Kidney (tissue), 14 donors: ENCODE results near the gene TMPRSS3. TPM values are rescaled to one million over a fixed set of nuclear protein-coding genes. Genes with fewer than 3 reads are reported as not detected.

ENCODE experiments used
- DNase-seq, 5 donors: peaks; one replicate each; pipeline ENCODE4 v3.0.0-alpha.2; 2013 to 2020
- FAIRE-seq: peaks from 2 replicates; lab custom pipeline; 2012; peaks lifted over from hg19 to GRCh38; lab: Jason Lieb, UNC
- H3K27ac ChIP-seq, 2 donors: one replicate each; pipeline ENCODE4 v1.7.0; 2013; ENCODE audit warnings: low read depth in 2 of 2, low read length in 2 of 2, inconsistent platforms in 1 of 2
- H3K27me3 ChIP-seq: one replicate; pipeline ENCODE4 v1.7.1; 2013; ENCODE audit warnings: low read length, inconsistent platforms; ENCODE audit not compliant: control insufficient read depth, insufficient read depth
- H3K36me3 ChIP-seq, 3 donors: one replicate each; pipeline versions ENCODE4 v1.7.0 to v1.7.1; 2013; ENCODE audit warnings: low read length in 3 of 3, control low read depth in 1 of 3, inconsistent platforms in 1 of 3; ENCODE audit not compliant: insufficient read depth in 3 of 3, control insufficient read depth in 2 of 3
- H3K4me1 ChIP-seq, 3 donors: one replicate each; pipeline versions ENCODE4 v1.7.0 to v1.7.1; 2013; ENCODE audit warnings: low read length in 3 of 3, inconsistent platforms in 1 of 3, low read depth in 1 of 3; ENCODE audit not compliant: control insufficient read depth in 2 of 3, insufficient read depth in 2 of 3
- H3K4me3 ChIP-seq, 3 donors: one replicate each; pipeline versions ENCODE4 v1.7.0 to v1.8.1; 2013; ENCODE audit warnings: low read length in 3 of 3, control low read depth in 1 of 3, inconsistent platforms in 1 of 3
- H3K9ac ChIP-seq, 3 donors: one replicate each; pipeline versions ENCODE4 v1.7.0 to v1.7.1; 2013; ENCODE audit warnings: low read length in 3 of 3, control low read depth in 1 of 3, inconsistent platforms in 1 of 3
- H3K9me3 ChIP-seq, 3 donors: one replicate each; pipeline versions ENCODE4 v1.7.0 to v1.7.1; 2013; ENCODE audit warnings: low read length in 3 of 3, control low read depth in 1 of 3, inconsistent platforms in 1 of 3; ENCODE audit not compliant: control insufficient read depth in 2 of 3, insufficient read depth in 1 of 3
- intact Hi-C: fragments of 100-400 bp; cut with DNase I; formaldehyde crosslinking; loops from one replicate; pipeline ENCODE4 v1.11.1; 2022
- polyA plus RNA-seq: library from polyadenylated mRNA; stranded (reverse); fragments of 350-450 nt; fragmentation: Illumina TruSeq; extraction: RNeasy Lipid Tissue Mini Kit (QIAGEN cat#74804); gene quantifications from one replicate; pipeline ENCODE4 v1.2.3, GENCODE V29; 2014; ENCODE audit warnings: low read depth, low replicate concordance; ENCODE audit not compliant: insufficient read depth
- total RNA-seq: library from RNA; stranded (reverse); fragmentation: NEBNext Ultra II Directional; extraction: Animal tissue kit (Norgen Biotek cat#: 25700); gene quantifications from one replicate; pipeline ENCODE4 v1.2.1, GENCODE V29; 2021
- TF ChIP-seq, protein P1 (sequence below): IDR thresholded peaks from 3 replicates; pipeline ENCODE4 v1.5.1; 2012; ENCODE audit warnings: mild to moderate bottlenecking, moderate library complexity, borderline replicate concordance; ENCODE audit not compliant: insufficient read depth; ENCODE audit errors: extremely low read depth
- donor health status: control.
- donor health status: control.
- donor health status: control.
- donor health status: control.
- donor health status: control.
- donor health status: DM: yes; HTN: yes; CAD: no.
- donor health status: Normal renal cell carcinoma (clear cell type).

TMPRSS3 gene
- total and polyA plus RNA-seq, 2 donors from 2014 or later: 3.0 to 15.4 TPM

DNA sequence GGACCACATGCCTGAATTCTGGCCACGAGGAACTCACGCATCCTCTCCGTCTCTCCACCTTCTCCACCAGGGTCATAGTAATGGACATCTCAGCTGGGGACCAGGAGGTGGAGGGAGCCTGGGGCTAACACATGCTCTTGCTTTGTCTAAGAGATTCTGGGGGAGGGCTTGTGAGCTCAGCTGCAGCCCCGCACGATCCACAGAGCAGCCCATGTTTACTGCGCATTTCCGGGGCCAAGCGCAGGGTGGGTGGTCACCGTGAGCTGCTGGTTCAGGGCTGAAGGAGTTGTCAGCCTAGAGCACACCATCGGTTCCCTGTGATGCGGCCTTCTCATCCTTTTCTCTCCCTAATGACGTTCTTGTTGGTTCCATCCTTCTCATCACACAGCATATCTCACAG lies 37.6 kb downstream of the TMPRSS3 start:
- Histone ChIP-seq H3K36me3 (no peaks in the 10 kb centered on the region), H3K9ac (no peak overlapping the region), H3K9me3 (peaks cover 0 to 14% (median 0%) of the 10 kb centered on the region in 3 donors), H3K4me1 (no peaks in the 10 kb centered on the region), H3K27me3 (no peaks in the 10 kb centered on the region), H3K27ac (no peak overlapping the region), H3K4me3 (no peak overlapping the region)
- intact Hi-C loops: no loop called here
- FAIRE-seq (no peak), DNase-seq (peak in 1 of 5 donors; percentile 26)
- TF ChIP-seq, protein P1, sequence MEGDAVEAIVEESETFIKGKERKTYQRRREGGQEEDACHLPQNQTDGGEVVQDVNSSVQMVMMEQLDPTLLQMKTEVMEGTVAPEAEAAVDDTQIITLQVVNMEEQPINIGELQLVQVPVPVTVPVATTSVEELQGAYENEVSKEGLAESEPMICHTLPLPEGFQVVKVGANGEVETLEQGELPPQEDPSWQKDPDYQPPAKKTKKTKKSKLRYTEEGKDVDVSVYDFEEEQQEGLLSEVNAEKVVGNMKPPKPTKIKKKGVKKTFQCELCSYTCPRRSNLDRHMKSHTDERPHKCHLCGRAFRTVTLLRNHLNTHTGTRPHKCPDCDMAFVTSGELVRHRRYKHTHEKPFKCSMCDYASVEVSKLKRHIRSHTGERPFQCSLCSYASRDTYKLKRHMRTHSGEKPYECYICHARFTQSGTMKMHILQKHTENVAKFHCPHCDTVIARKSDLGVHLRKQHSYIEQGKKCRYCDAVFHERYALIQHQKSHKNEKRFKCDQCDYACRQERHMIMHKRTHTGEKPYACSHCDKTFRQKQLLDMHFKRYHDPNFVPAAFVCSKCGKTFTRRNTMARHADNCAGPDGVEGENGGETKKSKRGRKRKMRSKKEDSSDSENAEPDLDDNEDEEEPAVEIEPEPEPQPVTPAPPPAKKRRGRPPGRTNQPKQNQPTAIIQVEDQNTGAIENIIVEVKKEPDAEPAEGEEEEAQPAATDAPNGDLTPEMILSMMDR: no peak

- Histone ChIP-seq H3K9ac (no peak overlapping the region), H3K36me3 (no peaks in the 10 kb centered on the region), H3K27ac (no peak overlapping the region), H3K27me3 (no peaks in the 10 kb centered on the region), H3K9me3 (peaks cover 0 to 14% (median 0%) of the 10 kb centered on the region in 3 donors), H3K4me1 (no peaks in the 10 kb centered on the region), H3K4me3 (no peak overlapping the region)
- DNase-seq (no peak), FAIRE-seq (no peak)
- intact Hi-C loops: no loop called here
- TF ChIP-seq, protein P1: no peak
Measured at GRCh38 chr21:42357307-42357706, 38.5 kb downstream of the TMPRSS3 start.

DNA sequence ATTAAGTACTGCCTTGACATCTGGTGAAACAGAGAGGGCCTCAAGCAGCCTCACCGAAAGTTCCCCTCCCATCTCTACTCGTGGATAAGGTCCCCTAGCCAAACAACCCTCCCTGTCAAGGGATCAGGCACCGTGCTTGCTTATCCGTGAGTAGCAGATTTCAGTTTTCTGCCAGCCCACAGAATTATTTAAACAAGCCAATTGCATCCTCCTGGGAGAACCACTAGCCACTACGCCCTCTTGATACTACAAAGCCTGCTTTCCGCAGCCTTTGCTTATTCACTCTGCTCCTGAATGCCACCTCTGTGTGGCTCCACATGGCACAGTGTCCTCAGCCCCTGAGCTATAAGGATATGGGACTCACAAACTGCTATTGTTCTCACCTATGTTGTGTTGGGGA lies 39.2 kb downstream of the TMPRSS3 start:
- TF ChIP-seq, protein P1: no peak
- peak in 1 of 5 donors; percentile 2 for DNase-seq
- intact Hi-C loops: no loop called here

DNA sequence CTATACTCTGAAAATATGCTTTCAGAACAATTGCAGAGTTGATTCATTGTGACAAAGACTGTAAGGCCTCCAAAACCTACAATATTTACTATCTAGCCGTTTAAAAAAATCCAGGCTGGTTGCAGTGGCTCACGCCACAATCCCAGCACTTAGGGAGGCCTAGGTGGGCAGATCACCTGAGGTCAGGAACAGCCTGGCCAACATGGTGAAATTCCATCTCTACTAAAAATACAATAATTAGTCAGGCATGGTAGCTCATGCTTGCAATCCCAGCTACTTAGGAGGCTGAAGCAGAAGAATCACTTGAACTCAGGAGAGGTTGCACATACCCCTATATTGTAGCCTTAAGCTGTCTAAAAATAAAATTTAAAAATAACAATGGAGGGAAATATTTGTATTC lies 39.8 kb downstream of the TMPRSS3 start:
- Histone ChIP-seq H3K9ac (no peak overlapping the region), H3K4me3 (no peak overlapping the region), H3K36me3 (no peaks in the 10 kb centered on the region), H3K9me3 (peaks cover 0 to 14% (median 0%) of the 10 kb centered on the region in 3 donors), H3K27me3 (no peaks in the 10 kb centered on the region), H3K4me1 (peaks cover 0 to under 1% (median 0%) of the 10 kb centered on the region in 3 donors), H3K27ac (no peak overlapping the region)
- TF ChIP-seq, protein P1: no peak
- FAIRE-seq (no peak), DNase-seq (peak in 3 of 5 donors; percentile 8 to 56 (median 28))
- intact Hi-C loops: no loop called here

More for the DNA sequence above, 39.2 kb downstream of the TMPRSS3 start:
- Histone ChIP-seq H3K27me3 (no peaks in the 10 kb centered on the region), H3K27ac (no peak overlapping the region), H3K4me1 (no peaks in the 10 kb centered on the region), H3K9me3 (peaks cover 0 to 14% (median 0%) of the 10 kb centered on the region in 3 donors), H3K9ac (no peak overlapping the region), H3K36me3 (no peaks in the 10 kb centered on the region), H3K4me3 (no peak overlapping the region)
- FAIRE-seq: no peak
